Measurements from ENCODE around the gene TSNAX.
A peak's percentile ranks its signal among the peaks of the same experiment; 100 is the strongest.
"Not testable (repeated sequence)": the region's sequence is repeated elsewhere in the genome, so short reads cannot be mapped to it uniquely, and the experiment has no call there.

TSNAX gene

GRCh38 chr1:231528172-231529029 lies at the start of gene TSNAX:
TSS of gene TSNAX (plus strand) at chr1:231528669. CDS start at chr1:231528811, 142 bp downstream.
- DNase-seq = peak; percentile 91

- DNase-seq = no peak
Observed at GRCh38 chr1:231478811-231479210, 49.7 kb upstream of the TSNAX start.

GRCh38 chr1:231480008-231480407 lies 48.5 kb upstream of the TSNAX start:
- no peak for DNase-seq

GRCh38 chr1:231481289-231481688 lies 47.2 kb upstream of the TSNAX start:
- no peak for DNase-seq

GRCh38 chr1:231485029-231485784 lies 43.3 kb upstream of the TSNAX start:
- DNase-seq = no peak

GRCh38 chr1:231487019-231487418 lies 41.5 kb upstream of the TSNAX start:
- no peak for DNase-seq

GRCh38 chr1:231487910-231488309 lies 40.6 kb upstream of the TSNAX start:
- no peak for DNase-seq

GRCh38 chr1:231493421-231494185 lies 34.9 kb upstream of the TSNAX start:
- no peak for DNase-seq

GRCh38 chr1:231494439-231495110 lies 33.9 kb upstream of the TSNAX start:
- no peak for DNase-seq

- DNase-seq = no peak
Observed at GRCh38 chr1:231497629-231498152, 30.8 kb upstream of the TSNAX start.

GRCh38 chr1:231499148-231499763 lies 29.2 kb upstream of the TSNAX start:
- DNase-seq = no peak

GRCh38 chr1:231500666-231501065 lies 27.8 kb upstream of the TSNAX start:
- no peak for DNase-seq

GRCh38 chr1:231503168-231503567 lies 25.3 kb upstream of the TSNAX start:
- DNase-seq = not testable (repeated sequence)

- DNase-seq = no peak
Observed at GRCh38 chr1:231507476-231508355, 20.8 kb upstream of the TSNAX start.

GRCh38 chr1:231508497-231508896 lies 20.0 kb upstream of the TSNAX start:
- no peak for DNase-seq

- no peak for DNase-seq
Observed at GRCh38 chr1:231508941-231509340, 19.5 kb upstream of the TSNAX start.

- DNase-seq = no peak
Observed at GRCh38 chr1:231512147-231512698, 16.2 kb upstream of the TSNAX start.

GRCh38 chr1:231515748-231516147 lies 12.7 kb upstream of the TSNAX start:
- no peak for DNase-seq

- no peak for DNase-seq
Observed at GRCh38 chr1:231517076-231517475, 11.4 kb upstream of the TSNAX start.

GRCh38 chr1:231518485-231519034 lies 9.9 kb upstream of the TSNAX start:
- no peak for DNase-seq

All from CD4-positive, alpha-beta T cell treated with Interleukin-17A for 1 hour (primary cell).